Erythroblast (primary cell): Measurements from ENCODE around the gene TMEM233.

Experiments
- GATA1 ChIP-seq: IDR thresholded peaks from 2 replicates; pipeline ENCODE4 v1.6.1; 2011; ENCODE audit warnings: low read depth, mild to moderate bottlenecking, control low read depth, low read length, moderate library complexity
- POLR2A ChIP-seq: IDR thresholded peaks from 2 replicates; pipeline ENCODE4 v1.6.1; 2011; ENCODE audit warnings: mild to moderate bottlenecking, low read length

DNA sequence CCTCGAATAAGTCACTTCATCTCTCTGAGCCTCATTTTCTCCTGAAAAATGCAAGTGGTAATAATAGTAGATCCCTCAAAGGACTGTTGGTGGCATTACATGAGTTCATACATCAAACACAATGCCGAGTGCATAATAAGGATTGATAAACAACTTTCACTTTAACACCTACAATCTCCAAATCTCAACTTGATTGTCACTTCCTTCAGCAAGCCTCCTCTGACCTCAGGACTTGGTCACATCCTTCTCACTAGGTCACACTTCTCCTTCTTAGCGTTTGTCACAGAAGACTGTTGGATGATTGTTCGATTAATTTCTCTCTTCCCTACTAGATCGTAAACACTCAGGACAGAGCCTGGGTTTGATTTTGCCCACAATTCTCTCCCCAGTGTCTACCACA, 66.5 kb downstream of the TMEM233 start:
- TF ChIP-seq POLR2A (no peak), GATA1 (no peak)
